ENCODE measurements around the gene NCS1. TPM values are rescaled to one million over a fixed set of nuclear protein-coding genes. Genes with fewer than 3 reads are reported as not detected.
A peak's percentile ranks its signal among the peaks of the same experiment; 100 is the strongest.

The NCS1 gene
- total and polyA plus RNA-seq, 2 of the 8 experiments (the other 6 are each of a cell fraction or from before 2014, with no cell fraction given) = 34.7 to 47.6 TPM

GRCh38 chr9:130138171-130138653 is 34.0 kb upstream of the NCS1 start (continued):
- TF ChIP-seq CHD7 (IDR thresholded peaks at IDR 0.05; ENCODE audit: insufficient replicate concordance, low read length) (no peak), KDM1A (IDR thresholded peaks at IDR 0.05; ENCODE audit: borderline replicate concordance, low read length) (0 out of 2 replicates have a peak, but pooled peaks have one; percentile 51), ATF3 (IDR thresholded peaks at IDR 0.05; ENCODE audit: insufficient read depth, low read depth, low read length) (no peak), YY1 (IDR thresholded peaks at IDR 0.05; ENCODE audit: low read depth, low read length) (peak; percentile 71; the same call in 1 of the 2 replicates), KDM4A (IDR thresholded peaks at IDR 0.05; ENCODE audit: low read depth, low read length, severe bottlenecking) (no peak), ASH2L (IDR thresholded peaks at IDR 0.05; ENCODE audit: low read length) (no peak), CHD2 (IDR thresholded peaks at IDR 0.05; ENCODE audit: low read length) (no peak; the same call in 1 of the 2 replicates), POLR2A (IDR thresholded peaks at IDR 0.05; ENCODE audit: control extremely low read depth in 1 of 2, low read depth in 2 of 2, low read length in 2 of 2) (0 out of 3 replicates have a peak, but pooled peaks of 1 of the 2 experiments have one; percentile 37), PHF8 (conservative IDR thresholded peaks at IDR 0.05; ENCODE audit: low read depth, low read length) (no peak), SAP30 (IDR thresholded peaks at IDR 0.05; ENCODE audit: insufficient read depth, insufficient replicate concordance, low read length) (no peak), EZH2 (IDR thresholded peaks at IDR 0.05; ENCODE audit: low read depth, low read length, severe bottlenecking) (no peak)

All from H1 (cell line).